Endometrial microvascular endothelial cells (primary cell): ENCODE data around the gene C1QTNF8. TPM values are rescaled to one million over a fixed set of nuclear protein-coding genes. Genes with fewer than 3 reads are reported as not detected.

Experiments
- in situ Hi-C: cut with HindIII; loops from 2 replicates; pipeline ENCODE4 v1.10.0; 2017; ENCODE audit warnings: low sequenced_read_pairs, low pct_unique_long_range_greater_than_20kb; ENCODE audit errors: inconsistent ontology term
- total RNA-seq: library from RNA; depleted of rRNA; stranded (reverse); fragments of >200 nt; gene quantifications from one replicate; pipeline ENCODE4 v1.2.3, GENCODE V29; 2015; ENCODE audit errors: inconsistent ontology term

C1QTNF8 gene
- total RNA-seq, 1 donor from 2014 or later = not detected

GRCh38 chr16:1129106-1129960, 33.3 kb upstream of the C1QTNF8 start:
- in situ Hi-C loops = no loop called here

DNA sequence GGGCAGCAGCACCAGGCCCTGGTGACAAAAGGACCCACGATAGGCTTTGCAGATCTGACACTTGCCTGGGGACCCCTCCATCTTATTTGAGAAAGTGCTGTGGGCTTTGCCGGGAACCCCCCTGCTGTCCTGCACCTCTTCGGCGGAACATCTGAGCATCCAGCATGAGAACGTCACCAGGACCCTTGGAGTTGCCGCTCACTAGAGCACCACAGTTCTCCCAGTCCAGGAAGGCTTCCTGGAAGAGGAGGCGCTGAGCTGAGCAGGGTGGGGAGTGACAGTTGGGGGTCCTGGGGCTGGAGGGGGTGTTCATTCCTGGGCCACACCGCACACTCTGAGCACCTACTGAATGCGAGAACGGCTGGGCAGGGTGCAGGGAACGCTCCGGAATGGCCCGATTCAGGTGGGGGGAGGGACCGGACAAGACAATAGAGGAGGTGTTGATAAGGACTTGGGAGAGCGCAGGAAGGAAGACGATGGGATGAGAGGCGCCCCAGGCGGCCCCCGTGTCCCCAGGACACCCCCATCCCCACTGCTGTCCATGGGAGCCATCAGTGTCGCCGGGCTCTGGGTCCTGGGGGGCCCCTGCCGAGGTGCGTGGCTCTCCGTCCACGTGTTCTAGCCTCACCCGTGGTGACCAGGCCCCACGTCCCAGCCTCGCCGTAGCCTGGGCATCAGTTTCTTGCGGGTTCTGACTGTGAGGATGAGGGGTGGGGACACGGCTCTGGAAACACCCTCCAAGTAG, 32.1 kb upstream of the C1QTNF8 start:
- in situ Hi-C loops = no loop called here

GRCh38 chr16:1127101-1127500, 31.1 kb upstream of the C1QTNF8 start:
- in situ Hi-C loops = no loop called here

DNA sequence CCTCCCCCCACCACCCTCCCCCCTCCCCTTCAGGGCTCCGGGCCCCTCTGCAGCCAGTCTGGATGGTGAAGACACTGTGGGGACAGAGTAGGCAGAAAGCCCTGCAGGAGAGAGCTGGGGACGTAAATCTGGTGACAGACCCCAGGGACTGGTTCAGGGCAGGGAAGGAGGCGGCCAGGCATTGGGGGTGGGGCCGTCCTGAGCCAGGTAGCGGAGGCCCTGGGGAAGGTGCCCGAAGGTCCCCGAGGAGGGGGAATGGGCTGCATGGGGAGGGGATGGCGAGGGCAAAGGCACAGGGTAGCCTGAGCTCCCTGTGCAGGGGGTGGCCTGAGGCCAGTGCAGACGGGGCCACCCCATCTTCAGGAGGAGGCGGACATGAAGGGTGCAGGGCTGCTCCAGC, 30.5 kb upstream of the C1QTNF8 start:
- in situ Hi-C loops = no loop called here

- in situ Hi-C loops = no loop called here
These were observed 30.0 kb upstream of the C1QTNF8 start for GRCh38 chr16:1126044-1126443.

GRCh38 chr16:1125471-1125870, 29.4 kb upstream of the C1QTNF8 start:
- in situ Hi-C loops = no loop called here

GRCh38 chr16:1124795-1125194, 28.8 kb upstream of the C1QTNF8 start:
- in situ Hi-C loops = no loop called here

- in situ Hi-C loops = no loop called here
These were observed 28.2 kb upstream of the C1QTNF8 start for GRCh38 chr16:1124291-1124690.

GRCh38 chr16:1123525-1124230, 27.6 kb upstream of the C1QTNF8 start:
- in situ Hi-C loops = no loop called here

DNA sequence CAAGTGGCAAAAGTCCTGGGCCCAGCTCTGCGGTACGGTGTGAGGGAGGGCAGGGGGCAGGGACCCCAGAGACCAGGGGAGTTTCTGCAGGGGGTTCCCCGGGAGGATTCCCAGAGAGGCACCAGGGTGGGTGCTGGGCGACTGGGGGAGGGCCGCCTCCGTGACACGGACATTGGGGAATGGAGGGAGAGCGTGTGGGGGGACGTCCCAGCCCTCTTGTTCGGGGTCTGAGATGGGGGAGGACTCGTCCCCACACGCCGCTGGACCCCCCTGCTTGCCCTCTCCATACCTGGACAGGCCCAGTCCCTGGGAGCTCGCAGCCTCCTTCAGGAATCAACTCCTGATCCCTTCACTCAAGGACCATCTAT, 26.3 kb upstream of the C1QTNF8 start:
- in situ Hi-C loops = no loop called here

GRCh38 chr16:1121601-1122397, 25.8 kb upstream of the C1QTNF8 start:
- in situ Hi-C loops = no loop called here

DNA sequence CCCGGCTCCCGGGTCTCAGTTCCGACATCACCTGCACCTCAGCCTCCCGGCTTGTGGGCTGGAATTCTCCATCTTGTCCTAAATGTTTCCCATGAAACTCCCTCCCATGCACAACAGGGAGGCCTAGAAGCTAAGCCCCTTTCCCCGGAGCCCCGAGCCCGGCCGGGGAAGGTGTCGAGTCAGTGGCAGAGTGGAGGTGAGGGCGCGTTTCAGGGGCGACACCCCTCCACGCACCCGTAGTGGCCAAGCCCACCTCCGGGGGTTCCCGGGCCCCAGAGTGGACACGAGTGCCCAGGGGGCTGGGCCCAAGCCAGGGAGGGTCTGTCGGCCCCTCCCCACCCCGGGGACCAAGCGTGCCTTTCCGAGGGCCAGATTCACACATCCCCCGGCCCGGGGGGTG, 25.0 kb upstream of the C1QTNF8 start:
- in situ Hi-C loops = no loop called here

GRCh38 chr16:1120577-1120941, 24.5 kb upstream of the C1QTNF8 start:
- in situ Hi-C loops = no loop called here

DNA sequence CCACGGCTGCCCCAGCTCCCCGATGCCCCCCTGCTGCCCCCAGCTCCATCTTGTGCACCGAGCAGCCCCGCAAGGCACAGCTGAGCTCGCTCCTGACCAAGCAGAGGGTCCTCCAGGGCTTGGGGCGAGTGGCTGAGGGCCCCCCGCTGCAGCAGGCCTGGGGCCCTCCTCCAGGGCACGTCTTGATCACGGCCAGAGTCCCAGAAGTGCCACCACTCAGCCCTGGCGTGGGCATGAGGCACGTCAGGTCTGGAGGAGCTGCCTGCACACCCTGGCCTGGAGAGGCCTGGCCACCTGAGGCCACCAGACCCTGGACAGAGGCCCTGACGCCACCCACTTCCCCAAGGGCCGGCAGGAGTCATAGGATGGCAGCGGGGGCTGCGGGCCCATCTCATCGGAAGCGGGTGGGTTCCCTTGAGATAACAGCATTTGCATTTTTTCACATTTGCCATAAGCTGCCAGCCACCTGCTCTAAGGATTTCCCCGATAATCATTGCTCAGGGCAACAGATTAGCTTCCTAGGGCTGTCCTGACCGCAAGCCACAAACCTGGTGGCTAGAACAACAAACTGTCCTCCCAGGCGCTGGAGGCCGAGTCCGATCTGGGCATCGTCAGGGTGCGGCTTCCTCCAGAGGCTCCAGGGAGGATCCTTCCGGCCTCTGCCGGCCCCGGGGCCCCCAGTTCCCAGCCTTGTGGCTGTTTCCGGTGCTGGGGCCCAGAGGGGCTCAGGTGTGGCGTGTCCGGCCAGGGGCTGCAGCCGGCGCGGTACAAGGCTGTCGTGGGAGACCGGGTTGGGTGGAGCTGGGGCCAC, 23.9 kb upstream of the C1QTNF8 start:
- in situ Hi-C loops = no loop called here

- in situ Hi-C loops = no loop called here
These were observed 23.1 kb upstream of the C1QTNF8 start for GRCh38 chr16:1119129-1119528.

- in situ Hi-C loops = no loop called here
These were observed 21.9 kb upstream of the C1QTNF8 start for GRCh38 chr16:1117926-1118325.

DNA sequence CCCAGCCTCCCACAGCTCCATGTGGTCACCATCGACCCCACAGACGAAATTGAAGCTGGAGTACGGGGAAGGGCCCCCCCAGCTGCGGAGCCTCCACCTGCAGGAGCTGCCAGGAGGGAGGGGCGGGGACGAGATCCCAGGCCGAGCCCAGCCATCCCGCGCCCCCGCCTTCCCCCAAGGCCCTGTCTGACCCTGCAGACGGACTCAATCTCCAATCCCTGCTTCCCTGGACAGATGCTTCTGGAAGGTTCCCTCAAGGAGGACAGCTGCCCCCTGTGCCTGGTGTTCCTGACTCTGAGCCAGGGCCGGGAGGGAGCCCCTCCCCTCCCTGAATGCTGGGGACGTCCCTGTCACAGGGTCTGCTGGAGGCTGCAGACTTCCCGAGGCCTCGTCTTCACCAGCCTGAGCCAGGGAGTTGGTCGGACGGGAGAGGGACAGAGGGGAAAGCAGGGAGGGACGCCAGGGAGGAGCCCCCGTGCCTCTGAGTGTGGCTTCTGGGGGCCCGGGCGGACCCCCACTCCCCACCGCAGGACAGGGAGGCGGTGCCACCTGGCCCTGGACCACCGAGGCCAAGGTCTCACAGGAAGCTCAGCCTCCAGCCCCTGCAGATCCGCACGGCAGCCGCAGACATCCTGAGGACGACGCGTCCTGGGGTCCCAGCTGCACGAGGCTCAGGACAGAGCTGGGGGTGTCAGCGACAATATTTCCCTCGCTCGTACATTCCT, 21.3 kb upstream of the C1QTNF8 start:
- in situ Hi-C loops = no loop called here

- in situ Hi-C loops = no loop called here
These were observed 20.6 kb upstream of the C1QTNF8 start for GRCh38 chr16:1116693-1117077.
